ENCODE measurements around the gene FSTL4.

Gene FSTL4

GRCh38 chr5:133247881-133248624 is 364.3 kb downstream of the FSTL4 start:
- POLR2A ChIA-PET = interaction anchor here (0.6 kb wide), 1 partner anchor 14 kb away, joined by 3 read pairs; no protein-coding TSS in a partner anchor
- DNase-seq (ENCODE audit: low read depth, low spot score) = no peak
- TF ChIP-seq, protein P1, sequence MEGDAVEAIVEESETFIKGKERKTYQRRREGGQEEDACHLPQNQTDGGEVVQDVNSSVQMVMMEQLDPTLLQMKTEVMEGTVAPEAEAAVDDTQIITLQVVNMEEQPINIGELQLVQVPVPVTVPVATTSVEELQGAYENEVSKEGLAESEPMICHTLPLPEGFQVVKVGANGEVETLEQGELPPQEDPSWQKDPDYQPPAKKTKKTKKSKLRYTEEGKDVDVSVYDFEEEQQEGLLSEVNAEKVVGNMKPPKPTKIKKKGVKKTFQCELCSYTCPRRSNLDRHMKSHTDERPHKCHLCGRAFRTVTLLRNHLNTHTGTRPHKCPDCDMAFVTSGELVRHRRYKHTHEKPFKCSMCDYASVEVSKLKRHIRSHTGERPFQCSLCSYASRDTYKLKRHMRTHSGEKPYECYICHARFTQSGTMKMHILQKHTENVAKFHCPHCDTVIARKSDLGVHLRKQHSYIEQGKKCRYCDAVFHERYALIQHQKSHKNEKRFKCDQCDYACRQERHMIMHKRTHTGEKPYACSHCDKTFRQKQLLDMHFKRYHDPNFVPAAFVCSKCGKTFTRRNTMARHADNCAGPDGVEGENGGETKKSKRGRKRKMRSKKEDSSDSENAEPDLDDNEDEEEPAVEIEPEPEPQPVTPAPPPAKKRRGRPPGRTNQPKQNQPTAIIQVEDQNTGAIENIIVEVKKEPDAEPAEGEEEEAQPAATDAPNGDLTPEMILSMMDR (IDR thresholded peaks at IDR 0.05; ENCODE audit: insufficient read depth, low read length, missing control alignments) = peak; percentile 28
- CTCF ChIA-PET = interaction anchor here (1.0 to 1.8 kb wide), 4 partner anchors 134 to 137 kb away, joined by 3 to 4 read pairs (median 4); no protein-coding TSS in a partner anchor
- no peak overlapping the region for H3K4me3 ChIP-seq (ENCODE audit: low read depth, low read length)

DNA sequence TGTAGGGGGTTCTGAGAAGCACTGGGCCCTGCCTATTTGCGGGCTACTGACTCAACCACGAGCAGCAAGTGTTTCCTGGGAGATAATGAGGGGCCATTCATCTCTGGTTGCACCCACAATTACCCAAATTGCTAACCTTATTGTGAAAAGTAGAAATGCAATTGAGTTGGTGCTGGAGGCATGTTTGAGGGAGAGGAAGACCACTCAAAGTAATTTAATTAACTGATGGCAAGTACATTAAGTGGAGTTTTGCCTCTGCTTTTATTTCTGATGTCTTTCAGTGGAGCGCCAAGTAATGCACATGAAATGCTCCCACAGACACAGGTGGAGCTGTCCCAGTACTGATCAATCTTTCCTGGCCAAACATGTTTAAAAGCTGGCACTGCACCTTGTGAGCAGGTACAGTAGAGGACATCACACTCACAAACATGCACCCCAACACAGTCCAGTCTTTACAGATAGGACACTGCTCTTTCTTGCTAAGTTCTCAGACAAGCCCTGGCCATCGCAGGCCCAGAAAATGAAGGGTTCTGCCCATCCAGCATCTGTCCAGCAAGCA is 365.1 kb downstream of the FSTL4 start:
- no peak overlapping the region for H3K4me3 ChIP-seq (ENCODE audit: low read depth, low read length)
- no peak for DNase-seq (ENCODE audit: low read depth, low spot score)
- TF ChIP-seq, protein P1 (IDR thresholded peaks at IDR 0.05; ENCODE audit: insufficient read depth, low read length, missing control alignments) = no peak
- CTCF ChIA-PET = interaction anchor here (1.0 to 1.8 kb wide), 3 partner anchors 133 to 136 kb away, joined by 3 to 4 read pairs (median 4); no protein-coding TSS in a partner anchor
- POLR2A ChIA-PET = interaction anchor here (0.6 kb wide), 1 partner anchor 15 kb away, joined by 3 read pairs; no protein-coding TSS in a partner anchor

DNA sequence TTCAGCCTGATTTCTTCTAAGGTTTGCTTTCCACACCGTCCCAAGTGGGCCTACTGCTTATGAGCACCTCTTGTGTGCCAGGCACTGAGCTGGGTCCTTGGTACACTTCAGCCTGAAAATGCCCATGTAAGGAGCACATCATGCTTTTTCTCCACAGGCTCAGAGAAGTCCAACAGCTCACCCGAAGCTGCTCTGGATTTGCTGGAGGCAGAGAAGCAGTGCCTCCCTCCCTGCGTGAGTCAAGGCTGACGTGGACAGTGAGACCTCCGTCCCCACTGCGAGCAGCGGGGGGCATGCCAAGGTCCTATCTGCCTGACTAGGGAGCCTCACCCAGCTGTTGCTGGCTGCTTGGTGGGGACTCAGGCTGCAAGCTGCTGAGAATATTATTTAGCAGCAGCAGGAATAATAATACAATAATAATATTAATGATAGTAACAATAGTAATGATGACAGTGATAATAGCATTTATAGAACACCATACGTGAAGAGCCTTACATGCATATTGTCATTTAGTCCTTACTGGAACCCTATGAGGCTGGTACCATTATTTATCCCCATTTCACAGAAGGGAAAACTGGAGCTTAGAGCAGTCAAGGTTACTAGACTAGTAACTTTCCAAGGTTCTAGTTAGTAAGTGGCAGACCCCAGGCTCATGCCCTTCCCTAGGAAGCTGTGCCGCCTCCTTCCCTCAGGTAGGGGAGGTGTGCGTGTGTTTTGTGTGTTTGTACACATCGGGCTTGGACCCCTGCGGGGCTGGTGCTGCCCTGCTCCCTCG is 365.8 kb downstream of the FSTL4 start:
- ChIA-PET CTCF (interaction anchor here (1.1 kb wide), 1 partner anchor 135 kb away, joined by 4 read pairs; no protein-coding TSS in a partner anchor), POLR2A (no interaction called here)
- H3K4me3 ChIP-seq (ENCODE audit: low read depth, low read length) = no peak overlapping the region
- TF ChIP-seq, protein P1 (IDR thresholded peaks at IDR 0.05; ENCODE audit: insufficient read depth, low read length, missing control alignments) = no peak
- DNase-seq (ENCODE audit: low read depth, low spot score) = no peak

- no peak overlapping the region for H3K4me3 ChIP-seq (ENCODE audit: low read depth, low read length)
- CTCF ChIA-PET = interaction anchor here (1.1 kb wide), 1 partner anchor 135 kb away, joined by 4 read pairs; no protein-coding TSS in a partner anchor
- TF ChIP-seq, protein P1 (IDR thresholded peaks at IDR 0.05; ENCODE audit: insufficient read depth, low read length, missing control alignments) = no peak
- no peak for DNase-seq (ENCODE audit: low read depth, low spot score)
- POLR2A ChIA-PET = no interaction called here
Observed at GRCh38 chr5:133246053-133246370, 366.3 kb downstream of the FSTL4 start.

DNA sequence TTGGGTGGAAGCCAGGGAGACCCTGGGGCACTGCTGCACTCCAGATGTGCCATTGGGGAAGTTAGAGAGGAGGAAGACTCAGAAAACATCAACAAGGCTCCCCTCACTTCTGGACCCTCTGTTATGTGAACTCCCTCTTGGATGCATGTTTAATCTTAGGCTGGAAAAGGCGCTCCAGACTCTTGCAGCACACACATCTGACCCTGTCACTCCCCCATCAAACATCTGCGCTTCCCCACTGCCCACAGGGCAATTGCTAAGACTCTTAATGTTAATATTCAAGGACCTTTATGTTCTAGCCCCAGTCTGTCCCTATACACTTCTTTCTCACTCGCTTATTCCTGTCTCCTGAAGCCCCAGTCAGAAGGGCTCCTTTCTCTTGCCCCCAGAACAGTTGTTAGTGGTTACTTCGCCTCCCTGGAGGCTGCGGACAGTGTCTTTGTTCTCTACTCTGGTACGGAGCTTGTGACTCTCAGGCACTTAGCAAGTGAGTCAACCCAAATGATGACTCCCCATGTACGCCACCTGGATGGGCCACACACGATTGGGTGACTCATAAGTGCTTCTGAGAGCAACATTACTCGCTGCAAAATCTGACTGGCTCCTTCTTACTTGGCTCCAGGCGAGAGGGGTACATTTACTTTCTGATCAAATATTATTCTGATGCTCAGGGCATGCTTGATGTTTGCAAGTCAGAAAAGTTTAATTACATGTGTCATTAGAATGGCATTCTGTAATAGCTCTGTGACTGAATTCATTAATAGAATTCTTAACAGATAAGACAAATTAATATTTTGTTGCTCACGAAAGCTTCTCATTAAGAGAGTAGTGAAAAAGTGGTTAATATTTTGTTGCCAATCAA is 366.9 kb downstream of the FSTL4 start:
- peak; percentile 53 for DNase-seq (ENCODE audit: low read depth, low spot score)
- CTCF ChIA-PET = interaction anchor here (1.1 kb wide), 1 partner anchor 134 kb away, joined by 4 read pairs; no protein-coding TSS in a partner anchor
- TF ChIP-seq, protein P1 (IDR thresholded peaks at IDR 0.05; ENCODE audit: insufficient read depth, low read length, missing control alignments) = no peak
- no peak overlapping the region for H3K4me3 ChIP-seq (ENCODE audit: low read depth, low read length)
- POLR2A ChIA-PET = no interaction called here
